A172 (cell line): Measurements from ENCODE around the gene AKT1. TPM values are rescaled to one million over a fixed set of nuclear protein-coding genes. Genes with fewer than 3 reads are reported as not detected.
"Not testable (repeated sequence)": the region's sequence is repeated elsewhere in the genome, so short reads cannot be mapped to it uniquely, and the experiment has no call there.

ENCODE experiments used
- DNase-seq: peaks from one replicate; pipeline ENCODE4 v3.0.0-alpha.2; 2015; ENCODE audit warnings: low spot score
- total RNA-seq: library from RNA; depleted of rRNA; stranded (reverse); fragments of >200 nt; shearing (Covaris generic); gene quantifications from 2 replicates; pipeline ENCODE4 v1.2.3, GENCODE V29; 2014

Gene AKT1
- total RNA-seq, 1 experiment from 2014 or later, result 107 TPM

GRCh38 chr14:104739026-104739425 is 56.5 kb downstream of the AKT1 start:
- DNase-seq, result no peak

GRCh38 chr14:104738375-104739019 is 57.1 kb downstream of the AKT1 start:
- DNase-seq, result no peak

GRCh38 chr14:104735830-104736642 is 59.5 kb downstream of the AKT1 start:
- no peak for DNase-seq

DNA sequence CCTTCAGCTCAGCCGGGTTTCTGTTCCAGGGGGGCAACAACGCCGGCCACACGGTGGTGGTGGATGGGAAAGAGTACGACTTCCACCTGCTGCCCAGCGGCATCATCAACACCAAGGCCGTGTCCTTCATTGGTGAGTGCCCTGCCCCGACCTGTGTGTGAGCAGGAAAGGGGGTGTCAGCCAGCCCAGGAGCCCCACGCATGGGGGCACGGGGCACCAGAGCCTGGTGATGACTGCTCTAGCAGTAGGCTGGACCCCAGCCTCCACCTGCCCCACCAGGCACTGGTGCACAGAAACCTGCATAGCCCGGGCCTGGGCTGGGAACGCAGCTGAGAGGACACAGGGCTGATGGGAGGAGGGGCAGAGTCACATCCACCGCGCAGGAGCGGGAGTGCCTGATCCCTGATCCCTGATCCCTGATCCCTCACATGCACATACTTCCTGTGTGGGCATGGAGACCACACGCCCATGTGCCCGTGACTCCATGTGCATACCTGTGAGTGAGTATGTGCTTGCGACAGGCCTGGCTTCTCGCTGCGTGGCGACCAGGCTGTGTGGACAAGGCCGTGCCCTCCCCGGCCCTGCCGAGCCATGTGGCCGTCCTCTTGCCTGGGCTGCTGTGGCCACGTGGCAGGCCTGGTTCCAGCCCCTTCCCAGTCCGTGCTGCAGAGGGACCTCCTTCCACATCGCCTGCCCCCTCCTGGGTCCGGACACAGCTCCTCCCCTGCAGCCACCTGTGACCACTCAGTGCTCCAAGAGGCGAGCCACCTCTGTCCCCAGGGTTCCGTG is 60.4 kb downstream of the AKT1 start:
- no peak for DNase-seq

DNA sequence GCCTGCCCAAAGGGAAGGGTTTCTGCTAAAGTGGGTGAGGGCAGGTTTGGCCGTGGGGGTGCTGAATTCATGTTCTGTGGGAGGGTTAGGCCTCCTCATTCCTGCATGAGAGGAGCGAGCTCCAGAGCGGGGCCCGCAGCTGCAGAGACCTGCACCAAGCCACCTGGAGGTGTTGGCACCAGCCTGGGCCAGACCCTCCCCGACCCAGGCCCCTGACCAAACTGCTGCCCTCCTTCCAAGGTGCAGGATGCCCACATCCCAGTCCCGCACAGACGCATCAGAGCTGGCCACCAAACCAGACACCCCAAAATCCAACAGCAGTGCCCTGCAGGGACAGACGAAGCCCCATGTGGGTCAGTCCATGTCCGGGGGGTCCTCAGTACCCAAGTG is 61.0 kb downstream of the AKT1 start:
- no peak for DNase-seq

GRCh38 chr14:104734051-104734587 is 61.4 kb downstream of the AKT1 start:
- DNase-seq, result no peak

DNA sequence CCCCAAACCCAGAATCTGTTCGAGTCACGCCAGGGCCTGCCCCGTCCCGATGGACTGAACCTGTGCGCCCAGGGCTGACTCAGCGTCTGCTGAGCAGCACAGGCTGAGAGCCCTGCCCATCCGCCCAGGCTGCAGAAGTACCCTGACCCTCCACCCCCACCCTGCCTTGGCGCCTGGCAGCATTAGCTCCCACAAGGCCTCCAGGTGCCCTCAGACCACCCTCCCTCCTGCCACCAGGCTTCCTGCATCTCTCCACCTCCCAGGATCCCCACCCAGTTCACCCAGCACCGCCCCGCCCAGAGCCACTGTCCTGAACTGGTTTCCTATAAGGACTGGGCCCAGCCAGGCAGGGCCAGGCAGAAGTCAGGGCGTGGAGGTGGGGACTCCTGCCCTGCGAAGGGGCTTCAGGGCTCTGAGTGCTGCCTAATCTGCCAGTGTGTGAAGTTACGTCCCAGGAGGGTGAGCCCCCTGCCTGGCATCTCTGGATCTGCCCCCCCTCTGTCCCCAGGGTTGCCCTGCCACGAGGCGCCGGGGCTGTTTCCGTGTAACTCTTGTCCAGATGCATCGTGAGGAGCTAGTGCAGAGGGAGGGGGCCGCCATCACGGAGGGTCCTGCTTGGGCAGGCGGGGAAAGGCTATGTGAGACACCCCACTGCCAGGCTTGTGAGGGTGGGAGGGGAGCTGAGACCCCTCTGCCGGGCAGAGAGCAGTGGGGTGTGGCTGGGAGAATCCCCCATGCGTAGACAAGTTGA is 62.4 kb downstream of the AKT1 start:
- DNase-seq, result peak; percentile 38

DNA sequence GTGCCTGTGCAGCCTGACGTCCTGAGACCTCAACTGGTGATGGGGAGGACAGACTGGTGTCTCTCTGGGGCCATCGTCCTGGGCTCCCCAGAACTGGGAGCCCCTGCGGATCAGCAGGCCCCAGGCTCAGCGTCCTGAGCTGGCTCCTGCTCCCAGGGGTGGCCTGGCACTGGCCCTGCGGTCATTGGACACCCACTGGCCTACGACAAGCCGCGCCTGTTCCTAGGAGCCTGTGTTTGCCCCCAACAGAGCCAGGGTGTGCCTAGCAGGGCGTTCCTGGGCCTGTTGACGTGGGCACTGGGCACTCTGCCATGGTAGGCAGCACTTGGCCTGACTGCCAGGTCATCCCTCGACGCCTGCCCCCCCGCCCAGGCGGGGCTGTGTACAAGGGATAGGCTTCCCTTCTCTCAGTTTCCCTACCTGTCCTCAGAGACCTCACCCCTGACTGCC is 63.2 kb downstream of the AKT1 start:
- DNase-seq, result peak; percentile 57

- DNase-seq, result no peak
Measured at GRCh38 chr14:104731320-104732294, 63.9 kb downstream of the AKT1 start.

- no peak for DNase-seq
Measured at GRCh38 chr14:104730487-104730886, 65.1 kb downstream of the AKT1 start.

DNA sequence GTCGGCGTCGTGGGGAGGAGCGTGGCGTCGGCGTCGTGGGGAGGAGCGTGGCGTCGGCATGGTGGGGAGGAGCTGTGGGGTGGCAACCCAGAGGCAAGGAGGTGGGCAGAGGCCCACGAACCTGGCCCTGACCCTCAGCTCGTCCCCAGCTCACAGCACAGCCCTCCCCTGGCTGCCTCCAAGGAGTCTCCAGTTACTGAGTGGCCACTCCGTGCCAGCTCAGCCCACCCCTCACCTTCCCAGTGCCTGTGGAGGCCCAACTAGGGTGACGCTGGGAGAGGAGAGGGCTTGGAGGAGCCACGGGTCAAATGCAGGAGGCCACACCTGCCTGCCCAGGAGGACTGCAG is 65.7 kb downstream of the AKT1 start:
- no peak for DNase-seq

GRCh38 chr14:104729176-104729834 is 66.2 kb downstream of the AKT1 start:
- DNase-seq, result not testable (repeated sequence)

GRCh38 chr14:104728631-104729030 is 66.9 kb downstream of the AKT1 start:
- DNase-seq, result no peak

DNA sequence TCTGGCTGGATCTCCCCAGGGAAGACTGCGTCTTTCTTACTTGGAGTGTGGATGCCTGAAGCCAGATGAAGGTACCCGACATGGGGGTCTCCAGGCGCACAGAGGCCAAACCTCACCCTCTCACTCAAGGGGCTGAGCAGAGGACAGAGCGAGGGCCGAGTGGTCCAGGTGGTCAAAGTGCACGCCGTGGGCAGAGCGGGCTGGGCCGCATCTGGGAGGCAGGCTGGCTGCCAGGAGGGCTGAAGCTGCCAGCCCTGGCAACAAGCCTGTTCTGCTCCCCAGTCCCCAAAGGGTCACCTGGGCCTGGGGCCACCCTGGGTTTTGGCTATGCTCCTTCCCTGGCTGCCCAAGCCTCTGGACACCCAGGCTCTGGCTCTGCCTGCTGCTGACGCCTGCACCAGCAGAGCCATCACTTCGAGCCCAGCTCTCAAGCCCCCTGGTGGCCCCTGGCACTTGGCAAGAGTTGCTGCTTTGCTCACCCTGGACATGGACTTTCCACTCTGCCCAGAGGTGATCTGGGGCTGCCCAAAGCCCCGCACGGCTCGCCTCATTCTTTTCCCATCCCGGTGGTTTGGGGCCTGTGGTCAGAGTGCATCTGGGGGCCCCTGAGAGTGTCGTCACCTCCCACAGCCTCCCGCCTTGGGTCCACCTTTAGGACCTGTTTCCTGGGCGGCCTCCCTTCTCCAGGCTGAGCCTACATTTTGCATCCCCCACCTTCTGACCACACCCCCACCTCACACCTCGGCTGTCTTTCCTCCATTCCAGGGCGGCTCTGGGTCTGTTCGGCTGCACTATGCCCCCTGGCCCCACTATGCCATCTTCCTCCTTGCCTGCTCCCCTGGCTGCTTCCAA is 68.7 kb downstream of the AKT1 start:
- no peak for DNase-seq

DNA sequence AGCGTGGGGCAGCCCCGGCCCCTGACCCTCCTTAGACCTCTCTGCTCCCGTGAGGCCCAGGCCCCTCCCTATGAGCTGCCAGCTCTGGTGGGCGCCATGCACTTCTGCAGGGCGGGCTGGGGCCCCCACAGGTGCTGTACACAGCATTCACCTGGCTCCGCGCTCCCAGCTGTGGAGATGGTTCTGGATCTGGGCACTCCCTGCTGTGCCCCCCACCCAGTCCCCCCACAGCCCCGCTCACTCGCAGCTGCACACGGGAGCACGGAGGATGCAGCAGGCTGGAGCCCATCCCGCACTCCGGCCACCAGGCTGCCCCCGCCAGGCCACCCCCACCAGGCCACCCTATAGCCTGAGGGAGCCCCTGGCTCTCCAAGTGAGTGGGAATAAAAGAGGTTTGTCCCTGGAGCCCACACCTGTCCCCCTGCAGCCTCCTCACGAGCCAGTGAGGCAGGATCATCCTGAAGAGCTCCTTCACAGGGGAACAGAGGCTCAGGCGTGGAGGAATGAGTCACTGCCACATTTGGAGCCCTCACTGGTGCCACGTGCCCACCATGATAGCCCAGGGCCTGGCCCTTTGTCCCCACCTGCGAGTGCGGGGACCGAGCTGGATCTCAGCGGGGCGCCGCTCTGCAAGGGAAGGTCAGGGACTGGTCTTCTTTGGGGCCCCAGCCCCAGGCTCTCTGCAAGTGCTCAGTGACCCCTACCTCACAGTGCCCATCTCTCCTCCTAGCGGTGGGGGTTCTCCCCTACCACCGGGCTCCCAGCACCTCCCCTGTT is 69.6 kb downstream of the AKT1 start:
- no peak for DNase-seq

DNA sequence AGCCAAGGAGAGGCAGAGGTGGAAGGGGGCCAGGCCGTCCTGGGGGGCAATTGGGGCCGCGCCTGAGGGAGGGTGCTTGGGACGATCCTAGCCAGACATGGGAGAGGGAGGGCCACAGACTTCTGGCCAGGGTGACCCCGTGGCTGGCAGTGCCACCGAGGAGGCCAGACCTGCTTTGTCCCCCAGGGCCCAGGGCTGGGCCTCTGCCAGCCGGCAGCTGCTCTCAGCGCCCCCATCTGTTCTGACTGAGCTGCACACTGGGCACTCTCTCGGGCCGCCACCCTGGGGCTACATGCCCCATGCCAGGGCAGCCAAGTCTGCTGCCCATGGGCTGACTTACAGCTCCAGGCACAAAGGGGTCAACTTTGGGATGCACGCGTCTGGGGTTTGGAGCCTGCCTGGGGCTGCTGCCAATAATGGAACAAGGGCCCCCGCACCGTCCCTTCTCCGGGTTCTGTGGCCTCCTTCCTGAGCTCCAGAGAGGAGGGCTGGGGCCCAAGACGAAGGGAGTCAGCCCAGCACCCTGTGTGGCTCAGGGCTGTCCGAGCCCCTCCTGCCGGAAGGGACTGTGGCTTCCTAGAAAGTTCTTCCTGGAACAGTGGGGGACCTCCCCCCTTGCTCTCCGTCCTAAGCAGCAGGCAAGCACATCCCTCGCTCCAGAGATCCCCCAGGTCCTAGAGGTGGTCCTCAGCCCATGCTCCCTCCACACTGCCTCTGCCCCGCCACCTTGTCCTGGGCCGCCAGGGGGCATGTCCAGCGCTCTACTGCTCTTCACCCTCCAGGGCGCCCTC is 70.4 kb downstream of the AKT1 start:
- DNase-seq, result no peak

DNA sequence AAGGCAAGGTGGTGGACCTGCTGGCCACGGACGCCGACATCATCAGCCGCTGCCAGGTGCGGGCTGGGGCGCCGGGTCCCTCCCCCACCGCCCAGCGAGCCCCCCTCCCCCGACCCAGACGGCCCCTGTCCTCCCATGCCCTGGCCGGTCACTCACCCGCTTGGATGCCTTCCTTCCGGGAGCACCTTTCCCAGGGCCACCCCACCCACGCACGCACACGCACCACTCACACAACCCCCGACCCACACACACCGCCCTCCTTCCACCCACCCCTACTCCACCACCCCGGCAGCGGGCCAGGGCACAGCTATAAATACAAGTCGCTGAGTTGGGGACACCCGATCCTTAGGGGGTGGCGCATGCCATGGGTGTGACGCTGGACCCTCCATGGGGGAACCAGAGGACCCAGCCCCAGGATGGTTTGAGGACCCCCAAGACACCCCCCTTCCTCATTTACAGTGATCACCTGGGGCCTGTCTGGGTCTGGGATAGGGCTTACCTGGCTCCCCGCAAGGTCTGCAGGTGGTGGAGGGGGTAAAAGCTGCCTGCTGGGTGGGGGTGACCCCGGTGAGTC is 71.1 kb downstream of the AKT1 start:
- no peak for DNase-seq
